HepG2 (cell line): ENCODE measurements around the gene PKLR. TPM values are rescaled to one million over a fixed set of nuclear protein-coding genes. Genes with fewer than 3 reads are reported as not detected.

Experiments
- BCLAF1 ChIP-seq: fragments of 450-650 bp; IDR thresholded peaks from 2 replicates; pipeline ENCODE4 v1.6.1; 2017; ENCODE audit warnings: mild to moderate bottlenecking
- BRCA1 ChIP-seq: sonication (generic); formaldehyde crosslinking; IDR thresholded peaks from 2 replicates; pipeline ENCODE4 v1.4.0; 2020; ENCODE audit warnings: missing genetic modification reagents
- CAMTA2 ChIP-seq: sonication (generic); formaldehyde crosslinking; IDR thresholded peaks from 2 replicates; pipeline ENCODE4 v1.4.0; 2020; ENCODE audit warnings: mild to moderate bottlenecking, missing genetic modification reagents, borderline replicate concordance
- CEBPG ChIP-seq: IDR thresholded peaks from 2 replicates; pipeline ENCODE4 v1.6.1; 2016
- EZH2 ChIP-seq: conservative IDR thresholded peaks from 2 replicates; pipeline ENCODE4 v1.6.1; 2012; ENCODE audit warnings: mild to moderate bottlenecking, low read depth, low read length, moderate library complexity
- HMGA1 ChIP-seq: sonication (generic); formaldehyde crosslinking; conservative IDR thresholded peaks from 2 replicates; pipeline ENCODE4 v1.4.0; 2020; ENCODE audit warnings: missing genetic modification reagents
- HNRNPH1 ChIP-seq: fragments of 200-400 bp; formaldehyde crosslinking; optimal IDR thresholded peaks from 2 replicates; pipeline ENCODE3; 2017; ENCODE audit warnings: mild to moderate bottlenecking, low read depth, low read length
- HNRNPL ChIP-seq: fragments of 200-400 bp; formaldehyde crosslinking; IDR thresholded peaks from 2 replicates; pipeline ENCODE4 v1.6.1; 2017; ENCODE audit warnings: mild to moderate bottlenecking, low read depth, low read length
- HOXD1 ChIP-seq: sonication (generic); formaldehyde crosslinking; IDR thresholded peaks from 2 replicates; pipeline ENCODE4 v1.5.0; 2020; ENCODE audit warnings: missing genetic modification reagents
- KLF13 ChIP-seq: sonication (generic); formaldehyde crosslinking; IDR thresholded peaks from 2 replicates; pipeline ENCODE4 v1.4.0; 2020; ENCODE audit warnings: mild to moderate bottlenecking, missing genetic modification reagents
- MEIS2 ChIP-seq: sonication (generic); formaldehyde crosslinking; IDR thresholded peaks from 2 replicates; pipeline ENCODE4 v1.9.0; 2021; ENCODE audit warnings: mild to moderate bottlenecking, missing genetic modification reagents
- PITX1 ChIP-seq: sonication (generic); formaldehyde crosslinking; IDR thresholded peaks from 2 replicates; pipeline ENCODE4 v1.5.1; 2020; ENCODE audit warnings: mild to moderate bottlenecking, missing genetic modification reagents
- TBL1XR1 ChIP-seq: fragments of 150-350 bp; IDR thresholded peaks from 2 replicates; pipeline ENCODE4 v1.6.1; 2014; ENCODE audit warnings: borderline replicate concordance, low read length; ENCODE audit not compliant: partially characterized antibody
- TBP ChIP-seq: sonication (generic); formaldehyde crosslinking; IDR thresholded peaks from 2 replicates; pipeline ENCODE4 v1.5.0; 2020; ENCODE audit warnings: missing genetic modification reagents
- TBX2 ChIP-seq: sonication (generic); formaldehyde crosslinking; IDR thresholded peaks from 2 replicates; pipeline ENCODE4 v1.5.0; 2020; ENCODE audit warnings: missing genetic modification reagents, mild to moderate bottlenecking, borderline replicate concordance
- ZNF543 ChIP-seq: sonication (generic); formaldehyde crosslinking; IDR thresholded peaks from 2 replicates; pipeline ENCODE4 v1.4.0; 2020; ENCODE audit warnings: mild to moderate bottlenecking, missing genetic modification reagents
- ZNF570 ChIP-seq: sonication (generic); formaldehyde crosslinking; IDR thresholded peaks from 2 replicates; pipeline ENCODE4 v1.4.0; 2020; ENCODE audit warnings: mild to moderate bottlenecking, missing genetic modification reagents, borderline replicate concordance
- ZNF678 ChIP-seq: sonication (generic); formaldehyde crosslinking; IDR thresholded peaks from 2 replicates; pipeline ENCODE4 v1.4.0; 2020; ENCODE audit warnings: mild to moderate bottlenecking, missing genetic modification reagents
- ZNF775 ChIP-seq: sonication (generic); formaldehyde crosslinking; IDR thresholded peaks from 2 replicates; pipeline ENCODE4 v1.4.0; 2020; ENCODE audit warnings: missing genetic modification reagents, mild to moderate bottlenecking, moderate library complexity, borderline replicate concordance
- polyA plus RNA-seq, 8 experiments: library from polyadenylated mRNA; depleted of rRNA in 3 of 8; stranded (reverse) in 7 of 8; unstranded in 1 of 8; fragments of >200 nt; fragmentation: Illumina TruSeq in 4 of 8; extraction: Trizol in 4 of 8; gene quantifications; 2 replicates each; pipeline versions ENCODE4 v1.2.1 to v1.2.3, GENCODE V29; 2011 to 2016; ENCODE audit warnings: low read depth in 4 of 8, missing spikeins in 1 of 8, mixed read lengths in 1 of 8; ENCODE audit not compliant: insufficient read depth in 1 of 8
- total RNA-seq, 5 experiments: library from RNA; depleted of rRNA; stranded (reverse); fragments of >200 nt; fragmentation: Illumina TruSeq; extraction: Trizol; gene quantifications; 2 replicates each; pipeline ENCODE4 v1.2.3, GENCODE V29; 2016; ENCODE audit warnings: low read depth in 1 of 5
- TF ChIP-seq, protein P1 (sequence below): sonication (generic); formaldehyde crosslinking; conservative IDR thresholded peaks from 2 replicates; pipeline ENCODE4 v1.4.0; 2020; ENCODE audit warnings: missing genetic modification reagents
- TF ChIP-seq, protein P2 (sequence below): sonication (generic); formaldehyde crosslinking; IDR thresholded peaks from 2 replicates; pipeline ENCODE4 v1.4.0; 2020; ENCODE audit warnings: missing genetic modification reagents
- TF ChIP-seq, protein P3 (sequence below): sonication (generic); formaldehyde crosslinking; IDR thresholded peaks from 2 replicates; pipeline ENCODE4 v1.4.0; 2020; ENCODE audit warnings: missing genetic modification reagents

Gene PKLR
- total and polyA plus RNA-seq, 2 of the 13 experiments (the other 11 are each of a cell fraction or from before 2014, with no cell fraction given): 10.3 to 29.3 TPM

- TF ChIP-seq BRCA1 (CRISPR knock-in tag): no peak
- no peak for TF ChIP-seq ZNF570 (CRISPR knock-in tag)
- TF ChIP-seq, protein P1, sequence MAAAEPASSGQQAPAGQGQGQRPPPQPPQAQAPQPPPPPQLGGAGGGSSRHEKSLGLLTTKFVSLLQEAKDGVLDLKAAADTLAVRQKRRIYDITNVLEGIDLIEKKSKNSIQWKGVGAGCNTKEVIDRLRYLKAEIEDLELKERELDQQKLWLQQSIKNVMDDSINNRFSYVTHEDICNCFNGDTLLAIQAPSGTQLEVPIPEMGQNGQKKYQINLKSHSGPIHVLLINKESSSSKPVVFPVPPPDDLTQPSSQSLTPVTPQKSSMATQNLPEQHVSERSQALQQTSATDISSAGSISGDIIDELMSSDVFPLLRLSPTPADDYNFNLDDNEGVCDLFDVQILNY (CRISPR knock-in tag): no peak
- TF ChIP-seq ZNF543: peak; percentile 77
- peak; percentile 32 for TF ChIP-seq HNRNPH1
- no peak for TF ChIP-seq CAMTA2 (CRISPR knock-in tag)
- no peak for TF ChIP-seq ZNF678 (CRISPR knock-in tag)
- TF ChIP-seq ZNF775 (CRISPR knock-in tag): 0 out of 2 replicates have a peak, but pooled peaks have one; percentile 36
- TF ChIP-seq, protein P2, sequence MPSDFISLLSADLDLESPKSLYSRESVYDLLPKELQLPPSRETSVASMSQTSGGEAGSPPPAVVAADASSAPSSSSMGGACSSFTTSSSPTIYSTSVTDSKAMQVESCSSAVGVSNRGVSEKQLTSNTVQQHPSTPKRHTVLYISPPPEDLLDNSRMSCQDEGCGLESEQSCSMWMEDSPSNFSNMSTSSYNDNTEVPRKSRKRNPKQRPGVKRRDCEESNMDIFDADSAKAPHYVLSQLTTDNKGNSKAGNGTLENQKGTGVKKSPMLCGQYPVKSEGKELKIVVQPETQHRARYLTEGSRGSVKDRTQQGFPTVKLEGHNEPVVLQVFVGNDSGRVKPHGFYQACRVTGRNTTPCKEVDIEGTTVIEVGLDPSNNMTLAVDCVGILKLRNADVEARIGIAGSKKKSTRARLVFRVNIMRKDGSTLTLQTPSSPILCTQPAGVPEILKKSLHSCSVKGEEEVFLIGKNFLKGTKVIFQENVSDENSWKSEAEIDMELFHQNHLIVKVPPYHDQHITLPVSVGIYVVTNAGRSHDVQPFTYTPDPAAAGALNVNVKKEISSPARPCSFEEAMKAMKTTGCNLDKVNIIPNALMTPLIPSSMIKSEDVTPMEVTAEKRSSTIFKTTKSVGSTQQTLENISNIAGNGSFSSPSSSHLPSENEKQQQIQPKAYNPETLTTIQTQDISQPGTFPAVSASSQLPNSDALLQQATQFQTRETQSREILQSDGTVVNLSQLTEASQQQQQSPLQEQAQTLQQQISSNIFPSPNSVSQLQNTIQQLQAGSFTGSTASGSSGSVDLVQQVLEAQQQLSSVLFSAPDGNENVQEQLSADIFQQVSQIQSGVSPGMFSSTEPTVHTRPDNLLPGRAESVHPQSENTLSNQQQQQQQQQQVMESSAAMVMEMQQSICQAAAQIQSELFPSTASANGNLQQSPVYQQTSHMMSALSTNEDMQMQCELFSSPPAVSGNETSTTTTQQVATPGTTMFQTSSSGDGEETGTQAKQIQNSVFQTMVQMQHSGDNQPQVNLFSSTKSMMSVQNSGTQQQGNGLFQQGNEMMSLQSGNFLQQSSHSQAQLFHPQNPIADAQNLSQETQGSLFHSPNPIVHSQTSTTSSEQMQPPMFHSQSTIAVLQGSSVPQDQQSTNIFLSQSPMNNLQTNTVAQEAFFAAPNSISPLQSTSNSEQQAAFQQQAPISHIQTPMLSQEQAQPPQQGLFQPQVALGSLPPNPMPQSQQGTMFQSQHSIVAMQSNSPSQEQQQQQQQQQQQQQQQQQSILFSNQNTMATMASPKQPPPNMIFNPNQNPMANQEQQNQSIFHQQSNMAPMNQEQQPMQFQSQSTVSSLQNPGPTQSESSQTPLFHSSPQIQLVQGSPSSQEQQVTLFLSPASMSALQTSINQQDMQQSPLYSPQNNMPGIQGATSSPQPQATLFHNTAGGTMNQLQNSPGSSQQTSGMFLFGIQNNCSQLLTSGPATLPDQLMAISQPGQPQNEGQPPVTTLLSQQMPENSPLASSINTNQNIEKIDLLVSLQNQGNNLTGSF: 0 out of 2 replicates have a peak, but pooled peaks have one; percentile 56
- peak; percentile 75; the same call in 1 of the 2 replicates for TF ChIP-seq MEIS2 (CRISPR knock-in tag)
- TF ChIP-seq EZH2: no peak
- TF ChIP-seq TBL1XR1: no peak
- TF ChIP-seq BCLAF1: no peak
- TF ChIP-seq HMGA1 (CRISPR knock-in tag): no peak
- no peak for TF ChIP-seq CEBPG (CRISPR knock-in tag)
- TF ChIP-seq HNRNPL: no peak
- TF ChIP-seq KLF13 (CRISPR knock-in tag): no peak
- no peak for TF ChIP-seq TBX2 (CRISPR knock-in tag)
- no peak for TF ChIP-seq TBP (CRISPR knock-in tag)
- TF ChIP-seq, protein P3, sequence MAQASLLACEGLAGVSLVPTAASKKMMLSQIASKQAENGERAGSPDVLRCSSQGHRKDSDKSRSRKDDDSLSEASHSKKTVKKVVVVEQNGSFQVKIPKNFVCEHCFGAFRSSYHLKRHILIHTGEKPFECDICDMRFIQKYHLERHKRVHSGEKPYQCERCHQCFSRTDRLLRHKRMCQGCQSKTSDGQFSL: peak; percentile 52; the same call in 1 of the 2 replicates
- no peak for TF ChIP-seq PITX1 (CRISPR knock-in tag)
- TF ChIP-seq HOXD1 (CRISPR knock-in tag): peak; percentile 73
Measured at GRCh38 chr1:155255243-155256007, 45.8 kb downstream of the PKLR start, which contains the start of gene ENTREP3 (continued).
